NCI-H2081 treated with DMSO at 0.1 percent for 48 hours (cell line): ENCODE results near the gene TTC17.
"Not testable (repeated sequence)": the region's sequence is repeated elsewhere in the genome, so short reads cannot be mapped to it uniquely, and the experiment has no call there.

ENCODE experiments used
- DNase-seq: peaks from one replicate; lab custom pipeline; 2025; lab: John Stamatoyannopoulos, UW

The TTC17 gene

GRCh38 chr11:43392713-43393112 lies 34.0 kb downstream of the TTC17 start:
- no peak for DNase-seq

- no peak for DNase-seq
Measured at GRCh38 chr11:43393765-43394355, 35.1 kb downstream of the TTC17 start.

- no peak for DNase-seq
Measured at GRCh38 chr11:43396617-43397016, 37.9 kb downstream of the TTC17 start.

- no peak for DNase-seq
Measured at GRCh38 chr11:43397251-43397650, 38.5 kb downstream of the TTC17 start.

- DNase-seq, result no peak
Measured at GRCh38 chr11:43399983-43400630, 41.4 kb downstream of the TTC17 start.

- DNase-seq, result no peak
Measured at GRCh38 chr11:43401252-43401651, 42.5 kb downstream of the TTC17 start.

- DNase-seq, result not testable (repeated sequence)
Measured at GRCh38 chr11:43401811-43402210, 43.1 kb downstream of the TTC17 start.

GRCh38 chr11:43403357-43404231 lies 44.9 kb downstream of the TTC17 start:
- no peak for DNase-seq

GRCh38 chr11:43404406-43404805 lies 45.7 kb downstream of the TTC17 start:
- DNase-seq, result no peak

GRCh38 chr11:43404836-43405479 lies 46.2 kb downstream of the TTC17 start:
- DNase-seq, result no peak

- DNase-seq, result no peak
Measured at GRCh38 chr11:43408277-43408676, 49.6 kb downstream of the TTC17 start.

GRCh38 chr11:43410394-43410793 lies 51.7 kb downstream of the TTC17 start:
- no peak for DNase-seq

- no peak for DNase-seq
Measured at GRCh38 chr11:43418197-43418596, 59.5 kb downstream of the TTC17 start.

- no peak for DNase-seq
Measured at GRCh38 chr11:43419460-43419859, 60.7 kb downstream of the TTC17 start.

GRCh38 chr11:43427971-43428370 lies 69.3 kb downstream of the TTC17 start:
- no peak for DNase-seq

GRCh38 chr11:43430916-43431315 lies 72.2 kb downstream of the TTC17 start:
- DNase-seq, result not testable (repeated sequence)

GRCh38 chr11:43434893-43435292 lies 76.2 kb downstream of the TTC17 start:
- DNase-seq, result no peak

- DNase-seq, result no peak
Measured at GRCh38 chr11:43440486-43440885, 81.8 kb downstream of the TTC17 start.

- DNase-seq, result no peak
Measured at GRCh38 chr11:43443811-43444210, 85.1 kb downstream of the TTC17 start.

GRCh38 chr11:43447151-43447550 lies 88.4 kb downstream of the TTC17 start:
- no peak for DNase-seq

- DNase-seq, result no peak
Measured at GRCh38 chr11:43458486-43458885, 99.8 kb downstream of the TTC17 start.

GRCh38 chr11:43459246-43459645 lies 100.5 kb downstream of the TTC17 start:
- no peak for DNase-seq

- DNase-seq, result no peak
Measured at GRCh38 chr11:43462359-43462758, 103.6 kb downstream of the TTC17 start.
